HUES64 (cell line): Measurements from ENCODE around the gene TM7SF3.
A peak's percentile ranks its signal among the peaks of the same experiment; 100 is the strongest.

Source experiments
- H3K27ac ChIP-seq: 2 replicates; pipeline ENCODE4 v1.7.0; 2013; ENCODE audit warnings: low read depth, low read length, inconsistent platforms
- H3K27me3 ChIP-seq: 2 replicates; pipeline ENCODE4 v1.6.1; 2013; ENCODE audit warnings: mild to moderate bottlenecking, low read length; ENCODE audit not compliant: insufficient read depth
- H3K36me3 ChIP-seq: 2 replicates; pipeline ENCODE4 v1.6.1; 2013; ENCODE audit warnings: mild to moderate bottlenecking, low read length; ENCODE audit not compliant: insufficient read depth
- H3K4me1 ChIP-seq: 2 replicates; pipeline ENCODE4 v1.6.1; 2013; ENCODE audit warnings: mild to moderate bottlenecking, low read length, moderate library complexity; ENCODE audit not compliant: insufficient read depth
- H3K4me3 ChIP-seq: 2 replicates; pipeline ENCODE4 v1.5.1; 2013; ENCODE audit warnings: mild to moderate bottlenecking, low read length, moderate library complexity
- H3K9ac ChIP-seq: 2 replicates; pipeline ENCODE4 v1.6.1; 2013; ENCODE audit warnings: mild to moderate bottlenecking, low read depth, low read length
- H3K9me3 ChIP-seq: 2 replicates; pipeline ENCODE4 v1.6.1; 2013; ENCODE audit warnings: low read depth, low read length; ENCODE audit not compliant: insufficient read depth
- WGBS: fragments of 150-250, 120-280 bp; methylation state at CpG from one replicate; pipeline ENCODE4 v1.1.7; 2013; ENCODE audit warnings: missing lambda C conversion rate; 5-methylcytosine and 5-hydroxymethylcytosine counted together

Gene TM7SF3

GRCh38 chr12:27013611-27014084 is 536 bp downstream of the TM7SF3 start:
- peak overlapping the region; percentile 67; the same call in 1 of the 2 replicates for H3K27ac ChIP-seq
- WGBS, result 3% methylated on average over 13 of the region's 13 CpGs
- H3K9ac ChIP-seq, result peak overlapping the region; percentile 86
- H3K4me1 ChIP-seq, result peaks cover 13% of the 10 kb centered on the region
- peak overlapping the region; percentile 96 for H3K4me3 ChIP-seq
- no peaks in the 10 kb centered on the region; the same call in 1 of the 2 replicates for H3K36me3 ChIP-seq
- H3K27me3 ChIP-seq, result no peaks in the 10 kb centered on the region
- no peaks in the 10 kb centered on the region for H3K9me3 ChIP-seq

- peak overlapping the region; percentile 86; the same call in 1 of the 2 replicates for H3K9ac ChIP-seq
- peaks cover 13% of the 10 kb centered on the region for H3K4me1 ChIP-seq
- H3K27ac ChIP-seq, result no peak overlapping the region
- peaks cover 2% of the 10 kb centered on the region; the same call in 1 of the 2 replicates for H3K36me3 ChIP-seq
- H3K27me3 ChIP-seq, result no peaks in the 10 kb centered on the region
- WGBS, result 87% methylated on average over 5 of the region's 5 CpGs
- H3K9me3 ChIP-seq, result no peaks in the 10 kb centered on the region
- peak overlapping the region; percentile 96 for H3K4me3 ChIP-seq
Observed at GRCh38 chr12:27012982-27013255, 1.3 kb downstream of the TM7SF3 start.

GRCh38 chr12:27012239-27012981 is 1.8 kb downstream of the TM7SF3 start:
- no peaks in the 10 kb centered on the region for H3K9me3 ChIP-seq
- peaks cover 13% of the 10 kb centered on the region for H3K4me1 ChIP-seq
- peaks cover 2% of the 10 kb centered on the region; the same call in 1 of the 2 replicates for H3K36me3 ChIP-seq
- no peaks in the 10 kb centered on the region for H3K27me3 ChIP-seq
- no peak overlapping the region for H3K9ac ChIP-seq
- whole genome bisulfite sequencing, result 89% methylated on average over 14 of the region's 14 CpGs
- H3K27ac ChIP-seq, result no peak overlapping the region
- no peak overlapping the region for H3K4me3 ChIP-seq

- Histone ChIP-seq H3K4me1 (peaks cover 5% of the 10 kb centered on the region), H3K4me3 (no peak overlapping the region)
Observed at GRCh38 chr12:27009881-27010301, 4.3 kb downstream of the TM7SF3 start.

GRCh38 chr12:27008081-27008480 is 6.1 kb downstream of the TM7SF3 start:
- WGBS, result 91% methylated on average over 4 of the region's 5 CpGs
- Histone ChIP-seq H3K4me1 (0 out of 2 replicates have a peak, but pooled peaks cover 6% of the 10 kb centered on the region), H3K36me3 (peaks cover 2% of the 10 kb centered on the region; the same call in 1 of the 2 replicates), H3K4me3 (no peak overlapping the region), H3K9ac (no peak overlapping the region), H3K9me3 (no peaks in the 10 kb centered on the region), H3K27me3 (no peaks in the 10 kb centered on the region), H3K27ac (no peak overlapping the region)

More at GRCh38 chr12:27009881-27010301, 4.3 kb downstream of the TM7SF3 start:
- H3K27ac ChIP-seq, result no peak overlapping the region
- H3K9me3 ChIP-seq, result no peaks in the 10 kb centered on the region
- no peak overlapping the region; the same call in 1 of the 2 replicates for H3K9ac ChIP-seq
- 88% methylated on average over 1 of the region's 1 CpG for WGBS
- H3K36me3 ChIP-seq, result peaks cover 2% of the 10 kb centered on the region; the same call in 1 of the 2 replicates
- no peaks in the 10 kb centered on the region for H3K27me3 ChIP-seq

- Histone ChIP-seq H3K27me3 (no peaks in the 10 kb centered on the region), H3K9me3 (no peaks in the 10 kb centered on the region), H3K36me3 (peaks cover 7% of the 10 kb centered on the region; the same call in 1 of the 2 replicates), H3K4me1 (0 out of 2 replicates have a peak, but pooled peaks cover 6% of the 10 kb centered on the region), H3K4me3 (no peak overlapping the region), H3K9ac (no peak overlapping the region), H3K27ac (no peak overlapping the region)
- WGBS, result 95% methylated on average over 2 of the region's 2 CpGs
Observed at GRCh38 chr12:27006797-27007467, 7.3 kb downstream of the TM7SF3 start.

- Histone ChIP-seq H3K9me3 (no peaks in the 10 kb centered on the region), H3K4me1 (0 out of 2 replicates have a peak, but pooled peaks cover 9% of the 10 kb centered on the region), H3K4me3 (no peak overlapping the region), H3K9ac (no peak overlapping the region), H3K36me3 (peaks cover 17% of the 10 kb centered on the region), H3K27ac (no peak overlapping the region), H3K27me3 (no peaks in the 10 kb centered on the region)
- WGBS, result 94% methylated on average over 2 of the region's 2 CpGs
Observed at GRCh38 chr12:27005495-27005894, 8.7 kb downstream of the TM7SF3 start.

- Histone ChIP-seq H3K4me3 (no peak overlapping the region), H3K9me3 (no peaks in the 10 kb centered on the region), H3K36me3 (peaks cover 25% of the 10 kb centered on the region), H3K27me3 (no peaks in the 10 kb centered on the region), H3K4me1 (0 out of 2 replicates have a peak, but pooled peaks cover 9% of the 10 kb centered on the region), H3K27ac (no peak overlapping the region), H3K9ac (no peak overlapping the region)
- 94% methylated on average over 6 of the region's 6 CpGs for WGBS
Observed at GRCh38 chr12:27003421-27004381, 10.5 kb downstream of the TM7SF3 start.

- Histone ChIP-seq H3K4me1 (0 out of 2 replicates have a peak, but pooled peaks cover 9% of the 10 kb centered on the region), H3K27me3 (no peaks in the 10 kb centered on the region), H3K27ac (no peak overlapping the region), H3K4me3 (no peak overlapping the region), H3K9ac (no peak overlapping the region), H3K36me3 (peaks cover 30% of the 10 kb centered on the region), H3K9me3 (no peaks in the 10 kb centered on the region)
- 91% methylated on average over 4 of the region's 5 CpGs for WGBS
Observed at GRCh38 chr12:27002141-27002540, 12.0 kb downstream of the TM7SF3 start.

GRCh38 chr12:27001663-27002062 is 12.5 kb downstream of the TM7SF3 start:
- Histone ChIP-seq H3K27ac (no peak overlapping the region), H3K4me1 (0 out of 2 replicates have a peak, but pooled peaks cover 9% of the 10 kb centered on the region), H3K9me3 (no peaks in the 10 kb centered on the region), H3K4me3 (no peak overlapping the region), H3K27me3 (no peaks in the 10 kb centered on the region), H3K9ac (no peak overlapping the region), H3K36me3 (peaks cover 35% of the 10 kb centered on the region)
- WGBS, result 94% methylated on average over 3 of the region's 5 CpGs
